Placental epithelial cell (primary cell): ENCODE data around the gene RAB40C. TPM values are rescaled to one million over a fixed set of nuclear protein-coding genes. Genes with fewer than 3 reads are reported as not detected.

Source experiments
- small RNA-seq: library from RNA; depleted of rRNA; stranded (forward); fragments of <200 nt; gene quantifications from one replicate; pipeline ENCODE3, GENCODE V24; 2012
- total RNA-seq: library from RNA; depleted of rRNA; stranded (reverse); fragments of >200 nt; gene quantifications from 2 replicates; pipeline ENCODE4 v1.2.3, GENCODE V29; 2012

Gene RAB40C
- 13.7 and 19.0 TPM in 2 replicates for total RNA-seq

GRCh38 chr16:589658-590187 lies at the start of gene RAB40C:
Gene RAB40C, plus strand, starts transcription at chr16:590066. Its CDS starts 226 bp downstream, at chr16:590292.

GRCh38 chr16:560204-560700 lies 29.6 kb upstream of the RAB40C start, which contains the start of gene PRR35:
Gene PRR35, plus strand, starts transcription at chr16:560394. Its CDS starts 2,901 bp downstream, at chr16:563295.

GRCh38 chr16:566475-567372 lies 23.1 kb upstream of the RAB40C start, which contains the start of gene NHLRC4:
Gene NHLRC4, plus strand, starts transcription at chr16:567005. Its CDS starts 1,043 bp downstream, at chr16:568048.

GRCh38 chr16:569445-570254 lies 20.2 kb upstream of the RAB40C start, which contains the start of gene PIGQ:
Gene PIGQ, plus strand, starts transcription at chr16:569968. Its CDS starts 4,107 bp downstream, at chr16:574075.

GRCh38 chr16:630815-631405 lies 41.0 kb downstream of the RAB40C start, which contains the start of gene WFIKKN1:
Gene WFIKKN1, plus strand, starts transcription at chr16:630985. Its CDS starts 269 bp downstream, at chr16:631254.

GRCh38 chr16:636206-637080 lies 46.6 kb downstream of the RAB40C start, which contains the start of gene METTL26:
Gene METTL26, minus strand, starts transcription at chr16:636305. Its CDS starts 15 bp downstream, at chr16:636290.

GRCh38 chr16:641326-642188 lies 51.7 kb downstream of the RAB40C start, which contains the start of gene MCRIP2:
Gene MCRIP2, plus strand, starts transcription at chr16:641828. Its CDS starts 164 bp downstream, at chr16:641992.

GRCh38 chr16:648781-649589 lies 59.1 kb downstream of the RAB40C start, which contains the start of gene WDR90:
Gene WDR90, plus strand, starts transcription at chr16:649365. Its CDS starts 52 bp downstream, at chr16:649417.

GRCh38 chr16:667780-668518 lies 78.1 kb downstream of the RAB40C start, which contains the start of gene RHOT2:
Gene RHOT2, plus strand, starts transcription at chr16:668132. Its CDS starts 68 bp downstream, at chr16:668200.

GRCh38 chr16:674968-675883 lies 85.4 kb downstream of the RAB40C start, which contains the start of gene RHBDL1:
Gene RHBDL1, plus strand, starts transcription at chr16:675671. Its CDS starts 120 bp downstream, at chr16:675791.

Small RNA genes within 50 kb of the gene (small RNA-seq; reads per million reads assigned to genes)
- gene MIR3176 (not detected), gene Z98883.1 (not detected)

Other genes with a start within 250 kb of the RAB40C start
- gene AXIN1, start 237.3 kb upstream of the RAB40C start, total RNA-seq: 20.9 and 28.7 TPM in 2 replicates
- 45.5 and 89.7 TPM in 2 replicates for gene MRPL28, start 219.5 kb upstream of the RAB40C start, total RNA-seq
- gene PGAP6, start 208.1 kb upstream of the RAB40C start, total RNA-seq: 38.1 and 67.2 TPM in 2 replicates
- gene NME4, start 192.9 kb upstream of the RAB40C start, total RNA-seq: 109 and 129 TPM in 2 replicates
- 9.0 and 14.5 TPM in 2 replicates for gene DECR2, start 188.2 kb upstream of the RAB40C start, total RNA-seq
- gene RAB11FIP3, start 164.4 kb upstream of the RAB40C start, total RNA-seq: 13.4 and 21.2 TPM in 2 replicates
- gene CAPN15, start 62.4 kb upstream of the RAB40C start, total RNA-seq: 25.1 and 42.8 TPM in 2 replicates
- gene PRR35, start 29.7 kb upstream of the RAB40C start, total RNA-seq: 0.11 and 0.39 TPM in 2 replicates
- 0.33 and 0.39 TPM in 2 replicates for gene NHLRC4, start 23.1 kb upstream of the RAB40C start, total RNA-seq
- gene PIGQ, start 20.1 kb upstream of the RAB40C start, total RNA-seq: 27.2 and 36.5 TPM in 2 replicates
- under 0.01 and 0.33 TPM in 2 replicates for gene WFIKKN1, start 40.9 kb downstream of the RAB40C start, total RNA-seq
- gene METTL26, start 46.2 kb downstream of the RAB40C start, total RNA-seq: 86.0 and 133 TPM in 2 replicates
- 10.6 and 15.9 TPM in 2 replicates for gene MCRIP2, start 51.8 kb downstream of the RAB40C start, total RNA-seq
- 15.4 and 24.3 TPM in 2 replicates for gene WDR90, start 59.3 kb downstream of the RAB40C start, total RNA-seq
- 53.0 and 62.8 TPM in 2 replicates for gene RHOT2, start 78.1 kb downstream of the RAB40C start, total RNA-seq
- gene RHBDL1, start 85.6 kb downstream of the RAB40C start, total RNA-seq: 1.1 and 1.2 TPM in 2 replicates
- 91.0 and 98.5 TPM in 2 replicates for gene STUB1, start 90.3 kb downstream of the RAB40C start, total RNA-seq
- gene JMJD8, start 94.3 kb downstream of the RAB40C start, total RNA-seq: 53.4 and 76.8 TPM in 2 replicates
- gene WDR24, start 100.3 kb downstream of the RAB40C start, total RNA-seq: 13.3 and 15.4 TPM in 2 replicates
- 0.11 TPM in 1 of 2 replicates, not detected in the other for gene FBXL16, start 115.7 kb downstream of the RAB40C start, total RNA-seq
- 56.1 and 60.4 TPM in 2 replicates for gene METRN, start 125.1 kb downstream of the RAB40C start, total RNA-seq
- 29.1 and 37.8 TPM in 2 replicates for gene ANTKMT, start 131.1 kb downstream of the RAB40C start, total RNA-seq
- gene CCDC78, start 136.4 kb downstream of the RAB40C start, total RNA-seq: 2.3 and 5.5 TPM in 2 replicates
- gene HAGHL, start 137.0 kb downstream of the RAB40C start, total RNA-seq: 17.0 and 21.2 TPM in 2 replicates
- gene CIAO3, start 150.9 kb downstream of the RAB40C start, total RNA-seq: 45.2 and 53.8 TPM in 2 replicates
- 50.2 and 139 TPM in 2 replicates for gene MSLN, start 170.7 kb downstream of the RAB40C start, total RNA-seq
- 29.4 and 40.1 TPM in 2 replicates for gene RPUSD1, start 198.3 kb downstream of the RAB40C start, total RNA-seq
- 22.1 and 27.1 TPM in 2 replicates for gene CHTF18, start 198.6 kb downstream of the RAB40C start, total RNA-seq
- 0.39 TPM in 1 of 2 replicates, not detected in the other for gene GNG13, start 210.7 kb downstream of the RAB40C start, total RNA-seq